Osteoblast (primary cell): ENCODE data around the gene CPD. TPM values are rescaled to one million over a fixed set of nuclear protein-coding genes. Genes with fewer than 3 reads are reported as not detected.

Experiments used
- DNase-seq: peaks from one replicate; pipeline ENCODE4 v3.0.0; 2011; ENCODE audit warnings: low spot score, mixed read lengths; ENCODE audit not compliant: insufficient read length; ENCODE audit errors: missing footprints
- H2AFZ ChIP-seq: 2 replicates; pipeline ENCODE4 v1.6.0; 2011; ENCODE audit warnings: mild to moderate bottlenecking, low read length
- H3K27ac ChIP-seq: 2 replicates; pipeline ENCODE4 v1.5.1; 2011; ENCODE audit warnings: mild to moderate bottlenecking, low read depth, low read length, moderate library complexity
- H3K27me3 ChIP-seq: 2 replicates; pipeline ENCODE4 v1.6.0; 2012; ENCODE audit warnings: mild to moderate bottlenecking, control low read depth, inconsistent platforms, low read length, moderate library complexity; ENCODE audit not compliant: insufficient read depth
- H3K36me3 ChIP-seq: 2 replicates; pipeline ENCODE4 v1.5.1; 2011; ENCODE audit warnings: mild to moderate bottlenecking, low read length, control low read depth, moderate library complexity; ENCODE audit not compliant: insufficient read depth
- H3K4me1 ChIP-seq: 2 replicates; pipeline ENCODE4 v1.5.1; 2011; ENCODE audit warnings: mild to moderate bottlenecking, low read length, control low read depth, moderate library complexity; ENCODE audit not compliant: insufficient read depth
- H3K4me2 ChIP-seq: 2 replicates; pipeline ENCODE4 v1.6.0; 2011; ENCODE audit warnings: mild to moderate bottlenecking, low read length; ENCODE audit not compliant: insufficient read depth
- H3K4me3 ChIP-seq: fragments of 200-600 bp; sonication (generic); 3 replicates; pipeline ENCODE4 v1.5.1; 2012; ENCODE audit warnings: mild to moderate bottlenecking, low read length, inconsistent platforms; ENCODE audit not compliant: insufficient read depth
- H3K79me2 ChIP-seq: 2 replicates; pipeline ENCODE4 v1.6.0; 2012; ENCODE audit warnings: mild to moderate bottlenecking, low read length, control low read depth, inconsistent platforms; ENCODE audit not compliant: insufficient read depth
- H3K9me3 ChIP-seq: 2 replicates; pipeline ENCODE4 v1.5.1; 2011; ENCODE audit warnings: low read depth, low read length, control low read depth
- H4K20me1 ChIP-seq: 2 replicates; pipeline ENCODE4 v1.6.0; 2012; ENCODE audit warnings: mild to moderate bottlenecking, low read length, control low read depth; ENCODE audit not compliant: insufficient read depth
- CTCF ChIP-seq: IDR thresholded peaks from 2 replicates; pipeline ENCODE4 v1.5.1; 2011; ENCODE audit warnings: mild to moderate bottlenecking, low read depth, low read length, moderate library complexity; ENCODE audit errors: extremely low read depth
- total RNA-seq: library from RNA; depleted of rRNA; stranded (reverse); fragments of >200 nt; gene quantifications from 2 replicates; pipeline ENCODE4 v1.2.3, GENCODE V29; 2012

CPD gene
- total RNA-seq, 1 donor: 95.2 TPM

GRCh38 chr17:30389756-30390300 is 11.1 kb downstream of the CPD start:
- Histone ChIP-seq H3K4me3 (no peak overlapping the region), H3K27me3 (no peaks in the 10 kb centered on the region), H3K36me3 (peaks cover 25% of the 10 kb centered on the region), H3K4me1 (no peaks in the 10 kb centered on the region), H3K79me2 (no peaks in the 10 kb centered on the region), H3K4me2 (no peak overlapping the region), H2AFZ (no peak overlapping the region), H4K20me1 (no peaks in the 10 kb centered on the region), H3K27ac (no peak overlapping the region), H3K9me3 (no peaks in the 10 kb centered on the region)
- DNase-seq: peak; percentile 60
- TF ChIP-seq CTCF: no peak

- H3K27ac ChIP-seq: no peak overlapping the region
- no peak overlapping the region for H3K4me2 ChIP-seq
- no peaks in the 10 kb centered on the region for H3K9me3 ChIP-seq
- no peaks in the 10 kb centered on the region for H3K4me1 ChIP-seq
- H3K79me2 ChIP-seq: peaks cover 2% of the 10 kb centered on the region
- peak; percentile 50 for DNase-seq
- H3K4me3 ChIP-seq: no peak overlapping the region
- H2AFZ ChIP-seq: no peak overlapping the region
- no peak for TF ChIP-seq CTCF
- no peaks in the 10 kb centered on the region for H3K27me3 ChIP-seq
- H4K20me1 ChIP-seq: no peaks in the 10 kb centered on the region
- peaks cover 12% of the 10 kb centered on the region for H3K36me3 ChIP-seq
These were observed 12.8 kb downstream of the CPD start for GRCh38 chr17:30391534-30391933.

GRCh38 chr17:30393491-30393890 is 14.8 kb downstream of the CPD start:
- Histone ChIP-seq H4K20me1 (no peaks in the 10 kb centered on the region), H3K36me3 (peaks cover 9% of the 10 kb centered on the region), H3K27me3 (no peaks in the 10 kb centered on the region), H3K4me1 (no peaks in the 10 kb centered on the region), H3K27ac (no peak overlapping the region), H2AFZ (no peak overlapping the region), H3K4me3 (no peak overlapping the region), H3K4me2 (no peak overlapping the region), H3K79me2 (peaks cover 2% of the 10 kb centered on the region), H3K9me3 (no peaks in the 10 kb centered on the region)
- TF ChIP-seq CTCF: no peak
- no peak for DNase-seq

- DNase-seq: no peak
- no peak for TF ChIP-seq CTCF
These were observed 15.5 kb downstream of the CPD start for GRCh38 chr17:30393911-30394867.

More at GRCh38 chr17:30393911-30394867, 15.5 kb downstream of the CPD start:
- H3K79me2 ChIP-seq: peaks cover 2% of the 10 kb centered on the region
- H3K4me2 ChIP-seq: no peak overlapping the region
- H3K9me3 ChIP-seq: no peaks in the 10 kb centered on the region
- H3K27ac ChIP-seq: no peak overlapping the region
- peaks cover 9% of the 10 kb centered on the region for H3K36me3 ChIP-seq
- no peak overlapping the region for H2AFZ ChIP-seq
- no peak overlapping the region for H3K4me3 ChIP-seq
- H4K20me1 ChIP-seq: no peaks in the 10 kb centered on the region
- no peaks in the 10 kb centered on the region for H3K27me3 ChIP-seq
- H3K4me1 ChIP-seq: no peaks in the 10 kb centered on the region
